HepG2 (cell line): Measurements from ENCODE around the gene CD37. TPM values are rescaled to one million over a fixed set of nuclear protein-coding genes. Genes with fewer than 3 reads are reported as not detected.

Source experiments
- GLI4 ChIP-seq: sonication (generic); formaldehyde crosslinking; IDR thresholded peaks from 2 replicates; pipeline ENCODE4 v1.5.1; 2020; ENCODE audit warnings: missing genetic modification reagents, mild to moderate bottlenecking, moderate library complexity, borderline replicate concordance
- GPN1 ChIP-seq: sonication (generic); formaldehyde crosslinking; IDR thresholded peaks from 2 replicates; pipeline ENCODE4 v1.5.1; 2020; ENCODE audit warnings: missing genetic modification reagents, borderline replicate concordance
- HNRNPH1 ChIP-seq: fragments of 200-400 bp; formaldehyde crosslinking; optimal IDR thresholded peaks from 2 replicates; pipeline ENCODE3; 2017; ENCODE audit warnings: mild to moderate bottlenecking, low read depth, low read length
- KLF12 ChIP-seq: sonication (generic); formaldehyde crosslinking; IDR thresholded peaks from 2 replicates; pipeline ENCODE4 v1.4.0; 2020; ENCODE audit warnings: missing genetic modification reagents, borderline replicate concordance
- MEIS1 ChIP-seq: sonication (generic); formaldehyde crosslinking; IDR thresholded peaks from 2 replicates; pipeline ENCODE4 v1.9.0; 2021; ENCODE audit warnings: mild to moderate bottlenecking, missing genetic modification reagents, moderate library complexity, borderline replicate concordance
- MYNN ChIP-seq: sonication (generic); formaldehyde crosslinking; IDR thresholded peaks from 2 replicates; pipeline ENCODE4 v1.4.0; 2020; ENCODE audit warnings: mild to moderate bottlenecking, low read depth, missing genetic modification reagents
- NR0B2 ChIP-seq: sonication (generic); formaldehyde crosslinking; IDR thresholded peaks from 2 replicates; pipeline ENCODE4 v1.4.0; 2020; ENCODE audit warnings: mild to moderate bottlenecking, missing genetic modification reagents
- PBX3 ChIP-seq: sonication (generic); formaldehyde crosslinking; IDR thresholded peaks from 2 replicates; pipeline ENCODE4 v1.8.1; 2023; ENCODE audit warnings: missing genetic modification reagents, inconsistent platforms, borderline replicate concordance
- RNF219 ChIP-seq: sonication (generic); formaldehyde crosslinking; IDR thresholded peaks from 2 replicates; pipeline ENCODE4 v1.5.0; 2020; ENCODE audit warnings: mild to moderate bottlenecking, missing genetic modification reagents
- RXRA ChIP-seq: sonication (generic); formaldehyde crosslinking; IDR thresholded peaks from 2 replicates; pipeline ENCODE4 v1.5.1; 2020; ENCODE audit warnings: missing genetic modification reagents
- SALL1 ChIP-seq: sonication (generic); formaldehyde crosslinking; IDR thresholded peaks from 2 replicates; pipeline ENCODE4 v1.8.0; 2022; ENCODE audit warnings: mild to moderate bottlenecking, missing genetic modification reagents
- SKI ChIP-seq: fragments of 450-650 bp; IDR thresholded peaks from one replicate; pipeline ENCODE4 v1.6.1; 2018; ENCODE audit warnings: mild to moderate bottlenecking; ENCODE audit not compliant: partially characterized antibody
- SRSF4 ChIP-seq: fragments of 200-400 bp; formaldehyde crosslinking; IDR thresholded peaks from one replicate; pipeline ENCODE4 v1.6.1; 2018; ENCODE audit warnings: mild to moderate bottlenecking, low read depth, low read length, moderate library complexity; ENCODE audit not compliant: poor library complexity, severe bottlenecking
- SRY ChIP-seq: sonication (generic); formaldehyde crosslinking; IDR thresholded peaks from 2 replicates; pipeline ENCODE4 v1.8.0; 2022; ENCODE audit warnings: mild to moderate bottlenecking, missing genetic modification reagents
- THAP8 ChIP-seq: sonication (generic); formaldehyde crosslinking; IDR thresholded peaks from 2 replicates; pipeline ENCODE4 v1.5.1; 2020; ENCODE audit warnings: missing genetic modification reagents, mild to moderate bottlenecking, borderline replicate concordance
- ZBTB10 ChIP-seq: sonication (generic); formaldehyde crosslinking; IDR thresholded peaks from 2 replicates; pipeline ENCODE4 v1.4.0; 2020; ENCODE audit warnings: missing genetic modification reagents, borderline replicate concordance
- ZBTB20 ChIP-seq: sonication (generic); formaldehyde crosslinking; IDR thresholded peaks from 2 replicates; pipeline ENCODE4 v1.8.1; 2023; ENCODE audit warnings: missing genetic modification reagents, low read depth, mild to moderate bottlenecking, borderline replicate concordance
- ZBTB42 ChIP-seq: sonication (generic); formaldehyde crosslinking; IDR thresholded peaks from 2 replicates; pipeline ENCODE4 v1.5.0; 2020; ENCODE audit warnings: mild to moderate bottlenecking, missing genetic modification reagents
- ZFP91 ChIP-seq: sonication (generic); formaldehyde crosslinking; IDR thresholded peaks from 2 replicates; pipeline ENCODE4 v1.9.0; 2022; ENCODE audit warnings: missing genetic modification reagents, mild to moderate bottlenecking, borderline replicate concordance
- ZNF432 ChIP-seq: sonication (generic); formaldehyde crosslinking; IDR thresholded peaks from 2 replicates; pipeline ENCODE4 v1.5.0; 2020; ENCODE audit warnings: missing genetic modification reagents, mild to moderate bottlenecking, borderline replicate concordance
- polyA plus RNA-seq, 8 experiments: library from polyadenylated mRNA; depleted of rRNA in 3 of 8; stranded (reverse) in 7 of 8; unstranded in 1 of 8; fragments of >200 nt; fragmentation: Illumina TruSeq in 4 of 8; extraction: Trizol in 4 of 8; gene quantifications; 2 replicates each; pipeline versions ENCODE4 v1.2.1 to v1.2.3, GENCODE V29; 2011 to 2016; ENCODE audit warnings: low read depth in 4 of 8, missing spikeins in 1 of 8, mixed read lengths in 1 of 8; ENCODE audit not compliant: insufficient read depth in 1 of 8
- total RNA-seq, 5 experiments: library from RNA; depleted of rRNA; stranded (reverse); fragments of >200 nt; fragmentation: Illumina TruSeq; extraction: Trizol; gene quantifications; 2 replicates each; pipeline ENCODE4 v1.2.3, GENCODE V29; 2016; ENCODE audit warnings: low read depth in 1 of 5

The CD37 gene
- total and polyA plus RNA-seq, 2 of the 13 experiments (the other 11 are each of a cell fraction or from before 2014, with no cell fraction given), result not detected

GRCh38 chr19:49361438-49362047, 26.3 kb downstream of the CD37 start (continued):
- TF ChIP-seq ZFP91 (CRISPR knock-in tag), result no peak
- no peak for TF ChIP-seq ZNF432 (CRISPR knock-in tag)
- no peak for TF ChIP-seq THAP8 (CRISPR knock-in tag)
- TF ChIP-seq RNF219 (CRISPR knock-in tag), result no peak
- TF ChIP-seq HNRNPH1, result no peak
- no peak for TF ChIP-seq MYNN (CRISPR knock-in tag)
- no peak for TF ChIP-seq SRSF4
- peak; percentile 41; the same call in 1 of the 2 replicates for TF ChIP-seq SALL1 (CRISPR knock-in tag)
- TF ChIP-seq RXRA (CRISPR knock-in tag), result 0 out of 2 replicates have a peak, but pooled peaks have one; percentile 16
- TF ChIP-seq ZBTB10, result no peak
- TF ChIP-seq SRY (CRISPR knock-in tag), result no peak
- TF ChIP-seq KLF12, result no peak
- no peak for TF ChIP-seq SKI
- no peak for TF ChIP-seq NR0B2 (CRISPR knock-in tag)
- TF ChIP-seq ZBTB42, result no peak
- no peak for TF ChIP-seq PBX3 (CRISPR knock-in tag)
- no peak for TF ChIP-seq GPN1 (CRISPR knock-in tag)
- no peak for TF ChIP-seq GLI4
- TF ChIP-seq MEIS1 (CRISPR knock-in tag), result no peak
- TF ChIP-seq ZBTB20, result no peak
